ENCODE results near the gene ZSCAN22. TPM values are rescaled to one million over a fixed set of nuclear protein-coding genes. Genes with fewer than 3 reads are reported as not detected.
A peak's percentile ranks its signal among the peaks of the same experiment; 100 is the strongest.

The ZSCAN22 gene
- total RNA-seq, 2 experiments from 2014 or later, result 2.6 to 2.9 TPM

DNA sequence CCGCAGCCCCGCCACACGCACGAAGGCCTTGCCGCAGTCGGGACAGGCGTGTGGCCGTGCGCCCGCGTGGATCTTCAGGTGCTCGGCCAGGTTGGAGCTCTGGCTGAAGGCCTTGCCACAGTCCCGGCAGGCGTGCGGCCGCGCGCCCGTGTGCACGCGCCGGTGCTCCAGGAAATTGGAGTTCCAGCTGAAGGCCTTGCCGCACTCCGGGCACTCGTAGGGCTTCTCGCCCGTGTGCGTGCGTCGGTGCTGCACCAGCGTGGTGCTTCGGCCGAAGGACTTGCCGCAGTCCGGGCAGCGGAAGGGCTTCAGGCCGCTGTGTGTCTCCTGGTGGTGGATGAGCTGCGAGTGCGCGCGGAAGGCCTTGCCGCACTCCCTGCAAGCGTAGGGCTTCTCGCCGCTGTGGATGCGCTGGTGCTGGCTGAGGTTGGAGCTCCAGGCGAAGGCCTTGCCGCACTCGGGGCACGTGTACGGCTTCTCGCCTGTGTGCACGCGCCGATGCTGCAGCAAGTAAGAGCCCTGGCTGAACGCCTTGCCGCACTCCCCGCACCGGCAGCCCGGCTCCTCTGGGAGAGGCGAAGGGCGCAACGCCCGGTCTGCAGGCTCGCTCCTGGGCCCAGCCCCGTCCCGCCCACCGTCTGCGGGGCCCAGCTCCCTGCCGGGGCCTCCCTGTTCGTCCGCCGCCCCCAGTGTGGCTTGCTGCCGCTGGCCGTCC is 30.1 kb downstream of the ZSCAN22 start:
- Mint-ChIP-seq H3K27ac (peak overlapping the region; percentile 34), H3K4me1 (ENCODE audit: low read depth) (peaks cover 35% of the 10 kb centered on the region), H3K27me3 (no peaks in the 10 kb centered on the region), H3K4me3 (peak overlapping the region; percentile 56), H3K36me3 (ENCODE audit: low read depth) (peaks cover 6% of the 10 kb centered on the region), H3K9me3 (no peaks in the 10 kb centered on the region)
- intact Hi-C loops (cut with micrococcal nuclease), result no loop called here
- TF ChIP-seq CTCF (IDR thresholded peaks at IDR 0.05), result no peak
- ATAC-seq, result no peak
- no peak for DNase-seq
- POLR2A ChIA-PET, result interaction anchor here (0.8 to 2.6 kb wide), 9 partner anchors 8 to 421 kb away, joined by 3 to 14 read pairs (median 5); partner anchors contain the start of genes RPS5 and ZSCAN22
- CTCF ChIA-PET, result interaction anchor here (0.9 kb wide), 2 partner anchors 47 to 163 kb away, joined by 3 read pairs; partner anchors contain the start of gene ZBTB45

DNA sequence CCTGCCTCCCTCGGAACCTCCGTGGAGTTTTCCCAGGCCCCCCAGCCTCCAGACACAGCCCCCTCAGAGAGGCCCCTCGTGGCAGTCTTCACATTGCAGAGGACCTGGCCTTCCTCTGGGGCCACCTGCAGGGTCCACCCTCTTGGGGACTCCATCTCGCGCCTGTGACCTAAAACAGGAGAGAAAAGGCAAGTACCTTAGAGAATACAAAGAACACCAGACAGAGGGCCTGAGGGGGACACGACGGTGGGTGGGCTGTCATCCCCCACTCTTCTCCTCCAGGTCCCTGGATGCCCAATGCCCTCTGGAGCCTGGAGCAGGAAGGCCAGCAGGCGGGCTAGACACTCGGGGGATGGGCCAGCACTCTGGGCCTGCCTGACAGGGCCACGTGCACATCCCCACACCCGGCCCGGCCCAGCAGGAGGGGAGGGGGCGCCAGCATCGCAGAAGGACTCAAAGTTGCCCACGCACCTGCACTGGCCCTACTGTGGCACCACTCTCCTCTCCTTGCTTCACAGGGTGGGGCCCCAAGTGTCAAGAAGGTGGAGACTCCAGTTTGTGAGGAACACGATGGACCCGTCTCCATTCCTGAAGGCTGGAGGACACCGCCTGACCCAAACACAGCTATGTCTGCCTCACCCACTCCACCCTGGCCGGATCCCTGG is 30.8 kb downstream of the ZSCAN22 start:
- Mint-ChIP-seq H3K27ac (no peak overlapping the region), H3K4me3 (no peak overlapping the region), H3K4me1 (ENCODE audit: low read depth) (peaks cover 36% of the 10 kb centered on the region), H3K36me3 (ENCODE audit: low read depth) (peaks cover 2% of the 10 kb centered on the region), H3K9me3 (no peaks in the 10 kb centered on the region), H3K27me3 (no peaks in the 10 kb centered on the region)
- intact Hi-C loops (cut with micrococcal nuclease), result no loop called here
- POLR2A ChIA-PET, result interaction anchor here (1.1 to 1.5 kb wide), 5 partner anchors 9 to 24 kb away, joined by 3 to 7 read pairs (median 4); no protein-coding TSS in a partner anchor
- CTCF ChIA-PET, result no interaction called here
- no peak for ATAC-seq
- no peak for DNase-seq
- no peak for TF ChIP-seq CTCF (IDR thresholded peaks at IDR 0.05)

- DNase-seq (peak; percentile 76), ATAC-seq (peak; percentile 25)
- H3K4me1 Mint-ChIP-seq (ENCODE audit: low read depth), result peaks cover 20% of the 10 kb centered on the region
- ChIA-PET POLR2A (interaction anchor here (1.0 to 3.9 kb wide), 9 partner anchors 8 to 158 kb away, joined by 3 to 30 read pairs (median 6); partner anchors contain the start of genes RNF225, ZBTB45 and ZNF8), CTCF (interaction anchor here (1.2 kb wide), 1 partner anchor 35 kb away, joined by 3 read pairs; the partner anchor contains the start of gene ZSCAN22)
- intact Hi-C loops (cut with micrococcal nuclease), result no loop called here
- H3K27me3 Mint-ChIP-seq, result no peaks in the 10 kb centered on the region
- peak overlapping the region; percentile 97 for H3K27ac Mint-ChIP-seq
- no peak for TF ChIP-seq CTCF (IDR thresholded peaks at IDR 0.05)
- H3K36me3 Mint-ChIP-seq (ENCODE audit: low read depth), result no peaks in the 10 kb centered on the region
- H3K4me3 Mint-ChIP-seq, result peak overlapping the region; percentile 96
- H3K9me3 Mint-ChIP-seq, result no peaks in the 10 kb centered on the region
These were observed 35.1 kb downstream of the ZSCAN22 start for GRCh38 chr19:58361900-58362271.

GRCh38 chr19:58362272-58362994 is 35.6 kb downstream of the ZSCAN22 start, which contains the start of gene ZNF497:
Gene ZNF497, minus strand, starts transcription at chr19:58362751. Its CDS starts 5,116 bp downstream, at chr19:58357635.
- TF ChIP-seq CTCF (IDR thresholded peaks at IDR 0.05), result no peak
- peaks cover 18% of the 10 kb centered on the region for H3K4me1 Mint-ChIP-seq (ENCODE audit: low read depth)
- POLR2A ChIA-PET, result interaction anchor here (0.7 to 3.9 kb wide), 12 partner anchors 8 to 157 kb away, joined by 3 to 30 read pairs (median 4); partner anchors contain the start of genes RNF225, ZBTB45, ZNF8 and ZSCAN22
- CTCF ChIA-PET, result interaction anchor here (1.0 to 2.3 kb wide), 4 partner anchors 14 to 157 kb away, joined by 3 to 13 read pairs (median 4); partner anchors contain the start of genes ZBTB45 and ZSCAN22
- no peaks in the 10 kb centered on the region for H3K36me3 Mint-ChIP-seq (ENCODE audit: low read depth)
- DNase-seq (peak; percentile 99), ATAC-seq (peak; percentile 88)
- H3K27me3 Mint-ChIP-seq, result no peaks in the 10 kb centered on the region
- peak within 1 kb of the TSS; percentile 96 for H3K4me3 Mint-ChIP-seq
- H3K27ac Mint-ChIP-seq, result peak within 1 kb of the TSS; percentile 97
- H3K9me3 Mint-ChIP-seq, result no peaks in the 10 kb centered on the region
- intact Hi-C loops (cut with micrococcal nuclease), result no loop called here

Measured in activated CD8-positive, alpha-beta T cell treated with anti-CD3 and anti-CD28 coated beads for 36 hours (primary cell).